GM19452 (cell line): ENCODE data around the gene EBF4.
"Not testable (repeated sequence)": the region's sequence is repeated elsewhere in the genome, so short reads cannot be mapped to it uniquely, and the experiment has no call there.

Experiments
- ATAC-seq: cut with Tn5 transposase; IDR thresholded peaks from one replicate; pipeline ENCODE4 v1.9.1; 2021; ENCODE audit not compliant: unreplicated experiment

Gene EBF4

GRCh38 chr20:2755451-2756055, 63.0 kb downstream of the EBF4 start:
- no peak for ATAC-seq

- no peak for ATAC-seq
Measured at GRCh38 chr20:2756056-2756611, 63.6 kb downstream of the EBF4 start.

- ATAC-seq = no peak
Measured at GRCh38 chr20:2757001-2757400, 64.4 kb downstream of the EBF4 start.

- ATAC-seq = no peak
Measured at GRCh38 chr20:2757969-2758368, 65.4 kb downstream of the EBF4 start.

GRCh38 chr20:2759143-2759542, 66.6 kb downstream of the EBF4 start:
- no peak for ATAC-seq

GRCh38 chr20:2759603-2760296, 67.2 kb downstream of the EBF4 start:
- no peak for ATAC-seq

- ATAC-seq = no peak
Measured at GRCh38 chr20:2760297-2760951, 67.8 kb downstream of the EBF4 start.

GRCh38 chr20:2760952-2761305, 68.3 kb downstream of the EBF4 start:
- ATAC-seq = no peak

- ATAC-seq = no peak
Measured at GRCh38 chr20:2761885-2762284, 69.3 kb downstream of the EBF4 start.

- ATAC-seq = no peak
Measured at GRCh38 chr20:2762578-2763131, 70.1 kb downstream of the EBF4 start.

- no peak for ATAC-seq
Measured at GRCh38 chr20:2763186-2763585, 70.6 kb downstream of the EBF4 start.

GRCh38 chr20:2767768-2768631, 75.4 kb downstream of the EBF4 start:
- ATAC-seq = no peak

GRCh38 chr20:2768632-2769015, 76.0 kb downstream of the EBF4 start:
- ATAC-seq = no peak

- not testable (repeated sequence) for ATAC-seq
Measured at GRCh38 chr20:2770091-2770490, 77.5 kb downstream of the EBF4 start.

- no peak for ATAC-seq
Measured at GRCh38 chr20:2771631-2772080, 79.1 kb downstream of the EBF4 start.

GRCh38 chr20:2773812-2774211, 81.2 kb downstream of the EBF4 start:
- no peak for ATAC-seq

- no peak for ATAC-seq
Measured at GRCh38 chr20:2775139-2775538, 82.6 kb downstream of the EBF4 start.

- ATAC-seq = no peak
Measured at GRCh38 chr20:2778602-2779321, 86.2 kb downstream of the EBF4 start.

GRCh38 chr20:2780948-2781347, 88.4 kb downstream of the EBF4 start:
- no peak for ATAC-seq

- ATAC-seq = no peak
Measured at GRCh38 chr20:2783908-2784566, 91.5 kb downstream of the EBF4 start.
